Lung (tissue), 12 donors: ENCODE results near the gene DGKD. TPM values are rescaled to one million over a fixed set of nuclear protein-coding genes. Genes with fewer than 3 reads are reported as not detected.
A peak's percentile ranks its signal among the peaks of the same experiment; 100 is the strongest.

Experiments
- ATAC-seq: fragments of 200-7000 bp; cut with Tn5 transposase; one replicate; pipeline ENCODE4 v1.9.1; 2020; ENCODE audit warnings: moderate number of reproducible peaks; ENCODE audit not compliant: insufficient read depth, low FRiP score
- DNase-seq, 3 donors: peaks; one replicate each; pipeline ENCODE4 v3.0.0-alpha.2; 2013 to 2017
- H3K27ac ChIP-seq, 2 donors: one replicate each; pipeline ENCODE4 v1.5.1; 2013; ENCODE audit warnings: mild to moderate bottlenecking in 2 of 2, moderate library complexity in 2 of 2, control low read depth in 1 of 2, inconsistent platforms in 1 of 2, low read depth in 1 of 2, low read length in 1 of 2
- H3K27me3 ChIP-seq, 3 donors: one replicate each; pipeline ENCODE4 v1.5.1; 2013; ENCODE audit warnings: low read length in 2 of 3; ENCODE audit not compliant: control insufficient read depth in 3 of 3, insufficient read depth in 3 of 3
- H3K36me3 ChIP-seq, 4 donors: one replicate each; pipeline ENCODE4 v1.5.1; 2013; ENCODE audit warnings: low read length in 4 of 4, mild to moderate bottlenecking in 1 of 4, moderate library complexity in 1 of 4; ENCODE audit not compliant: control insufficient read depth in 4 of 4, insufficient read depth in 4 of 4
- H3K4me1 ChIP-seq, 5 donors: one replicate each; pipeline ENCODE4 v1.5.1; 2013; ENCODE audit warnings: low read length in 5 of 5, mild to moderate bottlenecking in 2 of 5, moderate library complexity in 1 of 5; ENCODE audit not compliant: control insufficient read depth in 5 of 5, insufficient read depth in 5 of 5
- H3K4me3 ChIP-seq: one replicate; pipeline ENCODE4 v1.5.1; 2013; ENCODE audit warnings: mild to moderate bottlenecking, control low read depth, moderate library complexity
- H3K9ac ChIP-seq, 2 donors: one replicate each; pipeline ENCODE4 v1.5.1; 2013; ENCODE audit warnings: low read length in 2 of 2, control low read depth in 1 of 2; ENCODE audit not compliant: insufficient read depth in 1 of 2
- H3K9me3 ChIP-seq, 4 donors: one replicate each; pipeline ENCODE4 v1.5.1; 2013; ENCODE audit warnings: low read length in 3 of 4, mild to moderate bottlenecking in 1 of 4, moderate library complexity in 1 of 4; ENCODE audit not compliant: control insufficient read depth in 4 of 4, insufficient read depth in 3 of 4
- CTCF ChIP-seq: IDR thresholded peaks from 2 replicates; pipeline ENCODE4 v1.5.1; 2012; ENCODE audit warnings: mild to moderate bottlenecking; ENCODE audit errors: control extremely low read depth, extremely low read depth
- WGBS, 2 donors: extraction: QIAGEN DNeasy Blood & Tissue Kit; methylation state at CpG; one replicate each; pipeline ENCODE4 v1.1.7; 2013; 5-methylcytosine and 5-hydroxymethylcytosine counted together
- polyA plus RNA-seq, 2 donors: library from polyadenylated mRNA; stranded (reverse); fragments of 200-250 nt; gene quantifications; one replicate each; pipeline ENCODE4 v1.2.1, GENCODE V29; 2013
- total RNA-seq, 2 donors: library from RNA; depleted of rRNA in 1 of 2; stranded (reverse); fragments of >200 nt in 1 of 2; gene quantifications; one replicate each; pipeline ENCODE4 v1.2.1, GENCODE V29; 2014 to 2021
- donor health status: control.
- donor health status: control.
- donor health status: Bipolar disorder and iron deficiency.
- donor health status: healthy.
- donor health status: DM: yes; HTN: yes; CAD: no.

DGKD gene
- total and polyA plus RNA-seq, 4 donors = 30.3 to 77.4 (median 44.0) TPM

GRCh38 chr2:233473878-233474277 is 119.6 kb downstream of the DGKD start:
- H3K36me3 ChIP-seq = peaks cover 5 to 48% (median 16%) of the 10 kb centered on the region in 4 donors
- no peaks in the 10 kb centered on the region for H3K9me3 ChIP-seq
- ATAC-seq = no peak
- WGBS, 2 donors = 93 to 94% methylated on average over 10 of the region's 10 CpGs
- no peak for TF ChIP-seq CTCF
- no peak overlapping the region for H3K4me3 ChIP-seq
- H3K4me1 ChIP-seq = peaks cover 0 to 13% (median 3%) of the 10 kb centered on the region in 5 donors
- DNase-seq = no peak
- no peaks in the 10 kb centered on the region for H3K27me3 ChIP-seq
- H3K27ac ChIP-seq = peak overlapping the region in 1 of 2 donors; percentile 7
- H3K9ac ChIP-seq = no peak overlapping the region

- DNase-seq (peak in 2 of 3 donors; percentile 38 to 64), ATAC-seq (no peak)
- Histone ChIP-seq H3K9me3 (no peaks in the 10 kb centered on the region), H3K9ac (no peak overlapping the region), H3K27ac (peak overlapping the region in 1 of 2 donors; percentile 7), H3K27me3 (no peaks in the 10 kb centered on the region), H3K36me3 (peaks cover 3 to 42% (median 13%) of the 10 kb centered on the region in 4 donors), H3K4me1 (peaks cover 0 to 11% (median 3%) of the 10 kb centered on the region in 5 donors), H3K4me3 (no peak overlapping the region)
- no peak for TF ChIP-seq CTCF
- whole genome bisulfite sequencing, 2 donors = 83 to 85% methylated on average over 22 of the region's 22 CpGs
These were observed 120.2 kb downstream of the DGKD start for GRCh38 chr2:233474308-233475160.

- Histone ChIP-seq H3K9ac (no peak overlapping the region), H3K4me1 (peaks cover 0 to 11% (median 0%) of the 10 kb centered on the region in 5 donors), H3K36me3 (peaks cover 3 to 39% (median 15%) of the 10 kb centered on the region in 4 donors), H3K9me3 (no peaks in the 10 kb centered on the region), H3K27ac (no peak overlapping the region), H3K4me3 (no peak overlapping the region), H3K27me3 (no peaks in the 10 kb centered on the region)
- no peak for ATAC-seq
- DNase-seq = no peak
- no peak for TF ChIP-seq CTCF
- WGBS, 2 donors = 92 to 94% methylated on average over 14 of the region's 14 CpGs
These were observed 121.7 kb downstream of the DGKD start for GRCh38 chr2:233476063-233476410.
